ENCODE results near the gene CACNB4. TPM values are rescaled to one million over a fixed set of nuclear protein-coding genes. Genes with fewer than 3 reads are reported as not detected.

CACNB4 gene
- total RNA-seq, 1 donor from 2014 or later, result 4.9 TPM

GRCh38 chr2:152106464-152106863, 7.6 kb upstream of the CACNB4 start:
- TF ChIP-seq POLR2AphosphoS5 (IDR thresholded peaks at IDR 0.05; ENCODE audit: insufficient read depth in 1 of 2, low read depth in 1 of 2), result no peak
- no peak for TF ChIP-seq POLR2A (IDR thresholded peaks at IDR 0.05)
- TF ChIP-seq CTCF (IDR thresholded peaks at IDR 0.05), result no peak
- no peak for DNase-seq (ENCODE audit: extremely low spot score in 2 of 2)

DNA sequence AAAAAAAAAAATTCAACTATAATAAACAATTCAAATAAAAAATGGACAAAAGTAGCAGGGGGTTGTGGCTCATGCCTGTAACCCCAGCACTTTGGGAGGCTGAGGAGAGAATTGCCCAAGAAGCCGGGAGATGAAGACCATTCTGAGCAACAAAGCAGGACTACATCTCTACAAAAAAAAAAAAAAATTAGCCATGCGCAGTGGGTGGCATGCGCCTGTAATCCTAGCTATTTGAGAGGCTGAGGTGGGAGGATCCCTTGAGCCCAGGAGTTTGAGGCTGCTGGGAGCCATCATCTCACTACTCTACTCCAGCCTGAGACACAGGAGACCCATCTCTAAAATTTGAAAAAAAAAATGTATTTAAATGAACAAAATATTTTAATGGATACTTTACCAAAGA, 4.4 kb upstream of the CACNB4 start:
- H3K27me3 ChIP-seq, result no peaks in the 10 kb centered on the region
- H3K9me3 ChIP-seq, result no peaks in the 10 kb centered on the region
- H3K36me3 ChIP-seq, result no peaks in the 10 kb centered on the region
- DNase-seq (ENCODE audit: extremely low spot score in 2 of 2), result no peak
- intact Hi-C loops (cut with DNase I), result no loop called here
- peaks cover 14% of the 10 kb centered on the region for H3K4me1 ChIP-seq
- no peak overlapping the region for H3K4me3 ChIP-seq
- no peak overlapping the region for H3K27ac ChIP-seq
- TF ChIP-seq POLR2AphosphoS5 (IDR thresholded peaks at IDR 0.05; ENCODE audit: insufficient read depth in 1 of 2, low read depth in 1 of 2) (no peak), POLR2A (IDR thresholded peaks at IDR 0.05) (no peak), CTCF (IDR thresholded peaks at IDR 0.05) (no peak)

More at GRCh38 chr2:152106464-152106863, 7.6 kb upstream of the CACNB4 start:
- no peaks in the 10 kb centered on the region for H3K36me3 ChIP-seq
- intact Hi-C loops (cut with DNase I), result no loop called here
- no peaks in the 10 kb centered on the region for H3K4me1 ChIP-seq
- H3K27ac ChIP-seq, result no peak overlapping the region
- no peaks in the 10 kb centered on the region for H3K9me3 ChIP-seq
- H3K27me3 ChIP-seq, result no peaks in the 10 kb centered on the region
- no peak overlapping the region for H3K4me3 ChIP-seq

DNA sequence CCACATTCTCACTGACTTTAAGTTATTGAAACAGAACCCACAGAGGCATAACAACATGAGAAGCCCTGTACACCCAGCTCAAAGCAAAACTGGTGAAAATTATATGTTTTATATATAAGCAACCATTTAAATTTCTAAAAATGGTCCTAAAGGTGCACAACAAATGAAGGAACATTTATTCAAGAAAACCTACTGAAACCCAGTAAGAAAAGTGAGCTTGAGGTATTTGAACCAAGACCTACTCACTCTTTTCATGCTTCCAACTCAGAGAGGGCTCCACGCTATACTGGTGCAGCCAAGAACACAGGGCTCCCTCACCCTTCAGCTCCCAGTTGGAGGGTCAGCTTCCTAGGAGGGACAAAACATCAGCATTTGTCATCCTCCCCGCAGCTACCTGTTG, 2.1 kb upstream of the CACNB4 start:
- peaks cover 16% of the 10 kb centered on the region for H3K4me1 ChIP-seq
- H3K4me3 ChIP-seq, result no peak overlapping the region

DNA sequence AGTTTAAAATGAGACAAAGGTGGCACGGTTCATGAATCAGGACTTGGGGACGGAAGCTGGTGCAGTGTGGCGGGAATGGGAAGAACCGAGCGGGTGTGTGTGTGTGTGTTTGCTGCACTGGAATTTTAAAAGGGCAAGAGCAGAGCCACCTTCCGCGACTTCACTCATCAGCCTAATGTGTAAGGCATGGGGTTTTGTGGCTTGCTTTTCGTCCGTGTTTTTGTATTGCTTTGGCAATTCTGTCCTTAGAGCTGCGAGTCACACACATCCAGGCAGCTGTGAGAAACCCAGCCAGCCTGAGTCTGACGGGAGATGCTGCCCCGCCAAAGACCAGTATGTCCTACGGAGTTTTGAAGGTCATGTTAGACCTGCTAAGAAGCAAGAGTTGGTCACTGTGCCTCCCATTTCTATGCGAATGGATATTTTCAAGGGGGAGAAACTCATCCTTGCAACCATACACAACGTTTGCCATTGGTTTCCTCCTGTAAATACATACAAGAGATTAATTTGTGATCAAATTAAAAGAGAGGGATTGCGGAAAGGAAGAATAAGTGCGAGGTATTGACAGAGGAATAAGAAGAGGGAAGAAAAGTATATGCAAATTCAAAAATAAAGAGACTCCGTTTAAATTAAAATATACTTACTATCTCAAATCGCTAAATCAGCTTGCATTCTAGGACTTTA, 665 bp upstream of the CACNB4 start:
- Histone ChIP-seq H3K4me1 (peaks cover 16% of the 10 kb centered on the region), H3K27me3 (no peaks in the 10 kb centered on the region), H3K4me3 (peak overlapping the region; percentile 50 to 65), H3K9me3 (no peaks in the 10 kb centered on the region), H3K27ac (peak overlapping the region; percentile 58), H3K36me3 (no peaks in the 10 kb centered on the region)
- no peak for DNase-seq (ENCODE audit: extremely low spot score in 2 of 2)
- TF ChIP-seq POLR2AphosphoS5 (IDR thresholded peaks at IDR 0.05; ENCODE audit: insufficient read depth in 1 of 2, low read depth in 1 of 2) (no peak), CTCF (IDR thresholded peaks at IDR 0.05) (no peak), POLR2A (IDR thresholded peaks at IDR 0.05) (no peak)
- intact Hi-C loops (cut with DNase I), result no loop called here

More for the DNA sequence above, 2.1 kb upstream of the CACNB4 start:
- TF ChIP-seq POLR2A (IDR thresholded peaks at IDR 0.05) (no peak), POLR2AphosphoS5 (IDR thresholded peaks at IDR 0.05; ENCODE audit: insufficient read depth in 1 of 2, low read depth in 1 of 2) (no peak), CTCF (IDR thresholded peaks at IDR 0.05) (no peak)
- H3K27ac ChIP-seq, result no peak overlapping the region
- H3K36me3 ChIP-seq, result no peaks in the 10 kb centered on the region
- intact Hi-C loops (cut with DNase I), result no loop called here
- no peaks in the 10 kb centered on the region for H3K9me3 ChIP-seq
- H3K27me3 ChIP-seq, result no peaks in the 10 kb centered on the region
- DNase-seq (ENCODE audit: extremely low spot score in 2 of 2), result no peak

- Histone ChIP-seq H3K27me3 (no peaks in the 10 kb centered on the region), H3K4me3 (peak overlapping the region; percentile 50 to 65), H3K9me3 (no peaks in the 10 kb centered on the region), H3K27ac (peak overlapping the region; percentile 58), H3K36me3 (no peaks in the 10 kb centered on the region), H3K4me1 (peaks cover 16% of the 10 kb centered on the region)
- no peak for DNase-seq (ENCODE audit: extremely low spot score in 2 of 2)
- intact Hi-C loops (cut with DNase I), result no loop called here
- no peak for TF ChIP-seq CTCF (IDR thresholded peaks at IDR 0.05)
- TF ChIP-seq POLR2A (IDR thresholded peaks at IDR 0.05), result no peak
- TF ChIP-seq POLR2AphosphoS5 (IDR thresholded peaks at IDR 0.05; ENCODE audit: insufficient read depth in 1 of 2, low read depth in 1 of 2), result no peak
Observed at GRCh38 chr2:152097801-152098495, 896 bp downstream of the CACNB4 start.
